Colonic mucosa (tissue), 4 donors: ENCODE measurements around the gene BATF. TPM values are rescaled to one million over a fixed set of nuclear protein-coding genes. Genes with fewer than 3 reads are reported as not detected.

Experiments used
- DNase-seq: peaks from one replicate; pipeline ENCODE4 v3.0.0-alpha.2; 2020
- H3K27ac ChIP-seq: fragments of 200-600 bp; one replicate; pipeline ENCODE4 v1.8.0; 2021
- H3K27me3 ChIP-seq: fragments of 200-600 bp; one replicate; pipeline ENCODE4 v1.8.0; 2021
- H3K36me3 ChIP-seq: fragments of 200-600 bp; one replicate; pipeline ENCODE4 v1.8.0; 2021
- H3K4me1 ChIP-seq: fragments of 200-600 bp; one replicate; pipeline ENCODE4 v1.8.0; 2021; ENCODE audit warnings: mild to moderate bottlenecking
- H3K4me3 ChIP-seq: fragments of 200-600 bp; one replicate; pipeline ENCODE4 v1.8.0; 2021
- H3K9ac ChIP-seq, 2 donors: one replicate each; pipeline ENCODE4 v1.7.0; 2013; ENCODE audit warnings: control low read depth in 2 of 2, low read depth in 2 of 2, low read length in 2 of 2
- H3K9me3 ChIP-seq: fragments of 200-600 bp; one replicate; pipeline ENCODE4 v1.8.0; 2021
- CTCF ChIP-seq: fragments of 200-600 bp; IDR thresholded peaks from one replicate; pipeline ENCODE4 v1.8.0; 2022; ENCODE audit warnings: antibody characterized with exemption, mild to moderate bottlenecking
- intact Hi-C: fragments of 100-400 bp; cut with DNase I; formaldehyde crosslinking; loops from one replicate; pipeline ENCODE4 v1.14.1; 2022
- total RNA-seq, 2 donors: library from RNA; stranded (reverse); fragmentation: NEBNext Ultra II Directional in 1 of 2; extraction: Animal tissue kit (Norgen Biotek cat#: 25700) in 1 of 2; gene quantifications; one replicate each; pipeline ENCODE4 v1.2.1, GENCODE V29; 2021
- donor health status: healthy.
- donor health status: DM: no; HTN: no; CAD: no.
- donor health status: DM: no; HTN: no; CAD: no.

BATF gene
- total RNA-seq, 2 donors from 2014 or later = 0.77 to 1.3 TPM

DNA sequence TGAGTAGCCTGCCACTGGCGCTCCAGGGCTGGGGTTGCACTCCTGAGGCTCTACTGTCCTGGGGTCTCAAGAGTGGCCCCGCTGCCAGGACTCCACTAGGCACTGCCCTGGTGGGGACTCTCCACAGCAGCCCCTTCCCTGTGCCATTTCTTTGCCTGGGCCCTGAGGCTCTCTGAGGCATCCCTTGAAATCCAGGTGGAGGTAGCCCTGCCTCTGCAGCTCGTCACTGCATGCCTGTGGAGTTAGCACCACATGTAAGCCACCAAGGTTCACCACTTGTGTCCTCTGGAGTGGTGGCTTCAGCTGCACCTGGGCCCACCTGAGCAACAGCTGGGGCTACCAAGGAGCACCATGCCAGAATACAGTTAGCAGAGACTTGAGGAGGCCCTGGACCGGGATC, 39.9 kb upstream of the BATF start:
- no peaks in the 10 kb centered on the region for H3K9me3 ChIP-seq
- H3K36me3 ChIP-seq = no peaks in the 10 kb centered on the region
- H3K4me1 ChIP-seq = no peaks in the 10 kb centered on the region
- no peak overlapping the region for H3K27ac ChIP-seq
- intact Hi-C loops = no loop called here
- no peak overlapping the region for H3K9ac ChIP-seq
- H3K4me3 ChIP-seq = no peak overlapping the region
- H3K27me3 ChIP-seq = no peaks in the 10 kb centered on the region
- TF ChIP-seq CTCF = no peak
- no peak for DNase-seq

DNA sequence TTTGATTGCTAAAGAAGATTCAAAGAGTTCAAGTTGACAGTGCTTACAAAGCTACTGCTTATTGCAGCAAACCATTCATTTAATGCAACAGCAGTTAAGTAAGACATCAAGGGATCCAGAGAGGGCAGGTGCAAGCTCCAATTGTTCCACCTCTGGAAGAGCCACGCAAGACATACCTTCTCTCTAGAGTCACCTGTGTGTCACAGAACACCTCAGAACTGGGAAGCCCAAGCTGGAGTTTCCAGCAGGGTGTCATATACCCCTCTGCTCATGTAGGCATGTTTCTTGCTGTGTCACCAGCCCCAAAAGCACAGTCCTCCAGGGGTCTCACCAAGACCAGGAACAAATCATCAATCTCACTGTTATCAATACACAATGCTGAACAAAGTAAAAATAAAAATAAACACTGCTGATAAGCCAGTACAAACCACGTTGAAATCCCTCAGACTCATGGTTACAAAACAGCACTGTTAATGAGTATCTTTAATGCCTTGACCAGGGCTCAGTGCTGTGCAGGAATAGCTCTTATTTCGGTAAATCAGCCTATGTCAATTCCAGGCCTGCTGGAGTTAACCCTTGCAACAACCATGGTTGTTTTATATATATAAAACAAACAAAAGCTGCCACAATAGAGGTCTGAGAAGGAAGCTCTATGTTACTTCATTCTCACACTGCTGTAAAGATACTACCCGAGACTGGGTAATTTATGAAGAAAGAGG, 37.4 kb upstream of the BATF start:
- Histone ChIP-seq H3K27ac (no peak overlapping the region), H3K4me1 (no peaks in the 10 kb centered on the region), H3K9ac (no peak overlapping the region), H3K4me3 (no peak overlapping the region), H3K27me3 (no peaks in the 10 kb centered on the region), H3K36me3 (no peaks in the 10 kb centered on the region), H3K9me3 (no peaks in the 10 kb centered on the region)
- intact Hi-C loops = no loop called here
- DNase-seq = no peak
- no peak for TF ChIP-seq CTCF

DNA sequence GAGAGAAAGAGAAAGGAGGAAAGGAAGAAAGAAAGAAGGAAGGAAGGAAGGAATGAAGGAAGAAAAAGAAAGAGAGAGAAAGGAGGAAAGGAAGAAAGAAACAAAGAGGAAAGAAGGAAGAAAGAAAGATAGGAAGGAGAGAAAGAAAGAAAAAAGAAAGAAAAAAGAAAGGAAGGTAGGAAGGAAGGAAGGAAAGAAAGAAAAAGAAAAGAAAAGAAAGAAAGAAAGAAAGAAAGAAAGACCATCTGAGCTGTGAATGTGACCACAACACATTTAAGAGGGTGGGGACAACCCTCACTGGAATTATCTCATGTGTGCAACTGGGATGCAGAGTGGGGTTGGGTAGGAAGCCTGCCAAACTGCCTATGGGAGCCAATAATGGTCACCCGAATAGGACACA, 36.0 kb upstream of the BATF start:
- DNase-seq = no peak

DNA sequence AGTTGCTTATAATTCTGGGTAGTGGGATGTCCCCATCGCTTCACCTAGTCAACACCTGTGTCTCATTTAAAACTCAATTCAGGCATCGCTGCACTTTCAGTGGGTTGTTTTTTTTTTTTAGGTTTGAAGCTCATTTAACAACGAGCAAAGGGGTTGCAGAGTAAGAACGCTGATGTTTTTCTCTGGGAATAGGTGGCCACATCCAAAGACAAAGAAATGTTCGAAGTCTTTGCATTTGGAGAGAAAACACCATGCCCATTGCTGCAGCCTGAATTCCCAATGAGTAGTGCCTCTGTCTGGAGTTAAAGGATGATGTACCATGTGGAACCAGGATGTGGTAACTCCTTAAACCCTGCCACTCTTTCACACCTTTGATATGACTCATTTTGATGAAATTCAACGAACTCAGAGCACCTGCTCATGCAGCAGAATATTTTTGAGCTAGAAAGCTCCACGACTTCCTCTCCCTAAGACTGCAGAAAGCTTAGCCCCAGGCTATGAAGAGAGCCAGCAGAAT, 35.1 kb upstream of the BATF start:
- intact Hi-C loops = no loop called here
- Histone ChIP-seq H3K9me3 (no peaks in the 10 kb centered on the region), H3K36me3 (no peaks in the 10 kb centered on the region), H3K4me1 (no peaks in the 10 kb centered on the region), H3K4me3 (no peak overlapping the region), H3K27ac (no peak overlapping the region), H3K9ac (no peak overlapping the region), H3K27me3 (no peaks in the 10 kb centered on the region)
- DNase-seq = no peak
- TF ChIP-seq CTCF = no peak

More for the DNA sequence above, 36.0 kb upstream of the BATF start:
- intact Hi-C loops = no loop called here
- no peak overlapping the region for H3K9ac ChIP-seq
- H3K27me3 ChIP-seq = no peaks in the 10 kb centered on the region
- TF ChIP-seq CTCF = no peak
- no peaks in the 10 kb centered on the region for H3K9me3 ChIP-seq
- no peak overlapping the region for H3K4me3 ChIP-seq
- H3K4me1 ChIP-seq = no peaks in the 10 kb centered on the region
- H3K27ac ChIP-seq = no peak overlapping the region
- H3K36me3 ChIP-seq = no peaks in the 10 kb centered on the region

DNA sequence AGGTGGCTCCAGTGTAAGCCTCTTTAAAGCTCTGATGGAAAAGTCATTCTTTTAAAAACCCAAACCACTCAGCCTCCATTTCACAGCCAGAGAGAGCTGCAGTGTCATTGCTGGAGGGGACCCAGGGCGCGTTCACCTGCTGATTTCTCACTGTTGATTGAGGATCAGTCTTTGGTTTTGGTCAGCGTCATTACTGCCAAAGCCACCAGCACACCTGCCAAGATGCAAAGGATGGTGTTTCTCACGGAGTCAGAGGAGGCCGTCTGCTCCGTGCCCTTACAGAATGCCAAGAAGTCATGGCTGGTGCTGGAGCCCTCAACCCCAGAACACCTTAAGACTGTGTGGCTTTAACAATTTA, 32.8 kb upstream of the BATF start:
- DNase-seq = no peak
- Histone ChIP-seq H3K4me3 (no peak overlapping the region), H3K27me3 (no peaks in the 10 kb centered on the region), H3K4me1 (no peaks in the 10 kb centered on the region), H3K27ac (no peak overlapping the region), H3K36me3 (no peaks in the 10 kb centered on the region), H3K9me3 (no peaks in the 10 kb centered on the region), H3K9ac (no peak overlapping the region)
- intact Hi-C loops = loop anchor here (2.0 kb wide), 2 partner anchors 71 to 183 kb away; no protein-coding TSS in a partner anchor
- TF ChIP-seq CTCF = no peak
